VCaP (cell line): ENCODE measurements around the gene RPP25L.
A peak's percentile ranks its signal among the peaks of the same experiment; 100 is the strongest.

Experiments used
- H3K27ac ChIP-seq: fragments of 450-650 bp; 2 replicates; pipeline ENCODE4 v1.5.1; 2017
- TF ChIP-seq, protein P1 (sequence below): fragments of 450-650 bp; conservative IDR thresholded peaks from 2 replicates; pipeline ENCODE4 v1.5.1; 2017; ENCODE audit warnings: mild to moderate bottlenecking, moderate library complexity

Gene RPP25L, protein sequence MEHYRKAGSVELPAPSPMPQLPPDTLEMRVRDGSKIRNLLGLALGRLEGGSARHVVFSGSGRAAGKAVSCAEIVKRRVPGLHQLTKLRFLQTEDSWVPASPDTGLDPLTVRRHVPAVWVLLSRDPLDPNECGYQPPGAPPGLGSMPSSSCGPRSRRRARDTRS

DNA sequence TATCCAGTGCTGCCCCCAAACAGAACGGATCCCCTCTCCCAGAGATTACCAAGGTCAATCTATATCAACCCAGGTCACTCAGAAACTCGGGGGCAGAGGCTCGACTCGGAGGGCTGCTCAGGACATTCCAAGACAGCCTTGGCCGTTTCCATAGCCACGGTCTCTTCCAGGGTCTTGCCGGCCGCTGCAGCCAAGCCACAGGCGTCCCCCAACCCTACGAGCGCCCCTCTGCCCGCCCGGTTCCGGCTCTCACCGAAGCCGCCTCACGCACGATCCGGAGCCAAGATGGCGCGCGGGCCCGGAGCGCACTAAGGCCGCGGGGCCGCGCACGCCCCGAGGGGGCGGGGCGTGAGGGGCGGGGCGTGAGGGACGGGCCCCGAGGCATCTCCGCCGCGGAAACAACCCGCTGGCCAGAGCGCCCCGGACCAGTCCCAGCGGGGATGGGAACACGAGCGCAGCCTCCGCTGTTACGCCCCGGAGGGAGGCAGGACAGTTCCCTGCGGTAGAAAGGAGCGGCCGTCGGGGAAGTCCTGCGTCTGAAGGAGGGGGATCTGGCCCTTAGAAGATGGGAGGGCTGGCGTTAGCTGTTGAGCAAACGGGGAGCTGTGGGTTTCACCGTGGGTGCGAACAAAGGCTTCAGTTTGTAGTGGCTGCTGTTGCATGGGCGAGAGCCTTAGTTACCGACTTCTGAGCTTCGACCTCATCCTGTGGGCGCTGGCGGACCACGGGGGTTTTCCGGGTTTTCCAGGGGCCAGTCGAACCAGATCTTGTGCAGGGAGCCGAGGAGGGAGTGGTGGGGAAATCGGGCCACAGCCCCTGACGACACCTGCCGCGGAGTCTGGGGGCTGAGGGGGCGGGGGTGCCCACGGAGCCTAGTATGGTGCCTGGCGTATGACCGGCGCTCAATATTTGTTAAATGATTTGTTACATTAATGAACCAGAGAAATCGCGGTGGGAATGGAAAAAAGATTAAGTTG lies at the start of gene RPP25L:
Gene RPP25L, minus strand, starts transcription at position 287 of the 977 bp plus-strand sequence. CDS start 801 bp downstream, outside the sequence.
- TF ChIP-seq, protein P1, sequence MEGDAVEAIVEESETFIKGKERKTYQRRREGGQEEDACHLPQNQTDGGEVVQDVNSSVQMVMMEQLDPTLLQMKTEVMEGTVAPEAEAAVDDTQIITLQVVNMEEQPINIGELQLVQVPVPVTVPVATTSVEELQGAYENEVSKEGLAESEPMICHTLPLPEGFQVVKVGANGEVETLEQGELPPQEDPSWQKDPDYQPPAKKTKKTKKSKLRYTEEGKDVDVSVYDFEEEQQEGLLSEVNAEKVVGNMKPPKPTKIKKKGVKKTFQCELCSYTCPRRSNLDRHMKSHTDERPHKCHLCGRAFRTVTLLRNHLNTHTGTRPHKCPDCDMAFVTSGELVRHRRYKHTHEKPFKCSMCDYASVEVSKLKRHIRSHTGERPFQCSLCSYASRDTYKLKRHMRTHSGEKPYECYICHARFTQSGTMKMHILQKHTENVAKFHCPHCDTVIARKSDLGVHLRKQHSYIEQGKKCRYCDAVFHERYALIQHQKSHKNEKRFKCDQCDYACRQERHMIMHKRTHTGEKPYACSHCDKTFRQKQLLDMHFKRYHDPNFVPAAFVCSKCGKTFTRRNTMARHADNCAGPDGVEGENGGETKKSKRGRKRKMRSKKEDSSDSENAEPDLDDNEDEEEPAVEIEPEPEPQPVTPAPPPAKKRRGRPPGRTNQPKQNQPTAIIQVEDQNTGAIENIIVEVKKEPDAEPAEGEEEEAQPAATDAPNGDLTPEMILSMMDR = no peak
- H3K27ac ChIP-seq = peak within 1 kb of the TSS; percentile 93

DNA sequence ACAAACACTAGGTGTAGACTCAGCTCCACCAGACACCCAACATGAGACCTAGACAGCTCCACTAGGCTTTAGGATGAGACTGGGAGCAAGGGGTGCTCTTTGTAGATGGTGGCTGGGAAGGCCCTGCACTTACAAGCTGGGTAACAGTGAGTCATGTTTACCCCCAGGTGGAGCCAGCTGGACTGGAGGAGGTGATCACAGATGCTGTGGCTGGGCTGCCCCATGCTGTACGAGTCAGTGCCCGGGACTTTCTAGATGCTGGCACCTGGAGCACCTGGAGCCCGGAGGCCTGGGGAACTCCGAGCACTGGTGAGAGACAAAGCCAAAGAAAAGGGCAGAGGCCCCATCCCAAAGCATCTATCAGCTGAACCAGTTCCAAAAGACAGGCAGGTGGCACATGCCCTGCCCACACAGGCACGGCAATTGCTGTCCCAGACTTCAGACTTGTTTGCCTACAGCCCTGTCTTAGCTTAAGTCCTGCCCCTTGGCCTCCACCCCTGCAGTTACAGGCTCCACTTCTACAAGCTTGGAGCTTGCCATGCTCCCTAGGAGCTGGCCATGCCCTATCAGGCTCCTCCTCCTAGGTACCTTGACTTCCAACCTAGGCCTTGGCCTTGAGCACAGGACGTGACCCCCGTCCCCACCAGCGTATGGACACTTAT lies 47.8 kb upstream of the RPP25L start:
- TF ChIP-seq, protein P1 = no peak
- no peak overlapping the region for H3K27ac ChIP-seq

DNA sequence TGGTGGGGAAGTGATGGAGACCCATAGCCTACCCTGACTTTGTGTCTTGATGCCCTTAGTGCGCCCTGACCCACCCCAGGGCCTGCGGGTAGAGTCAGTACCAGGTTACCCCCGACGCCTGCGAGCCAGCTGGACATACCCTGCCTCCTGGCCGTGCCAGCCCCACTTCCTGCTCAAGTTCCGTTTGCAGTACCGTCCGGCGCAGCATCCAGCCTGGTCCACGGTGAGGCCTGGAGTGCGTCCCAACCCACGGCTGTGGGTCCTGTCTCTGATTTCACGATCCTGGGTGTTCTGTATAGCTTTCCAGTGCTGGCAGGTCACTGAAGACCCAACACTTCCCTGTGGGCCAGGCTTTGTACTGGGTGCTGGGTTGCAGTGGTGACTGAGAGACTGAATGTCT lies 46.6 kb upstream of the RPP25L start:
- TF ChIP-seq, protein P1 = no peak
- no peak overlapping the region for H3K27ac ChIP-seq

- TF ChIP-seq, protein P1 = no peak
- H3K27ac ChIP-seq = no peak overlapping the region
Measured at GRCh38 chr9:34656992-34657391, 45.1 kb upstream of the RPP25L start.

DNA sequence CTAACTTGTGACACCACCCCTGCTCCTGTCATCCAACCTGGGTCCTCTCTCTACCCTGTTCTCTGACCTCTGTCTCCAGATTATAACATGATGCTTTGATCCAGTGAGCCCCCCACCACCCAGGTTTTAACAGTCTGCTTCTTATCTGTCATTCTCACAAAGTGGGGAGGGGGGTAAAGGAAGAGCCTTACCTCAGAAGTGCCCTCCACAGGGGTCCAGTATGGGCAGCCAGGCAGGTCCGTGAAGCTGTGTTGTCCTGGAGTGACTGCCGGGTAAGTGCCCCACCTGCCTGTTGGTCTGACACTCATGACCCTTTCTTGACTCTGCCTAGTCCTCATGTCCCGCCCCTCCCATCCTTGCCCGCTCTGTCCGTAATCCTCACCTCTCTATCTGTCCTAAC lies 43.5 kb upstream of the RPP25L start:
- TF ChIP-seq, protein P1 = no peak
- H3K27ac ChIP-seq = no peak overlapping the region

DNA sequence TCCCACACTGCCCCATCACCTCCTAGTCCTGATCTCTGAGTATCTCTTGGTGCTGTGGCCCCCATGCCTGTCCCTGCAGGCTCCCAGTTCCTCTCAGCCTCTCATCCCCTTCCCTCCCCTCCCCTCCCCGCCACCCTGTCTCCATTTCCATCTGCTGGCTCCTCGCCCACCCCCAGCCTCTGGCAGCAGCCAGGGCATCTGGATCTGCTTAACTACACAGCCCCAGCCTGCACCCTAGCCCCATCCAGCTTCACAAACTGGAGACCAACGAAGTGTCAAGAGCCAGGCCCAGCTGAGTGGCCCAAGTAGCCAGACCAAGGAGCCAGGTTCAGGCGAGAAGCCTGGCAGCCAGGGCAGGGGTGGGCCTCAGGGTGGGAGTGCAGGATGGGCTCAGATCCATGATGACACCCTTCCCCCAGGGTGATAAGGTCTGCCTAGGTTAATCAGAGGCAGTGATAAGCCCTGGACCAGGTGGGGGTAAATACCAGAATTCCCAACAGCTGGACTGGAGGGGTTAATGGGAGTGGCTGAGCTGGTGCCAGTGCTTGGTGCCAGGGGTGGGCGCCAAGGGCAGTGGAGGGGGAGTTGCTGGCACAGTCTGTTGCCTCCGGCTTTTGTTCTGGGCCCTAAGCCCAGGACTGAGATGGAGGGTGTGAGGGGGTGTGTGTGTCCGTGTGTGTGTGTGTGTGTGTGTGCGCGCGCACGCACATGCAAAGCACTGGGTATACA lies 42.6 kb upstream of the RPP25L start:
- no peak overlapping the region for H3K27ac ChIP-seq
- TF ChIP-seq, protein P1 = no peak
